ENCODE data around the gene NISCH. TPM values are rescaled to one million over a fixed set of nuclear protein-coding genes. Genes with fewer than 3 reads are reported as not detected.

Gene NISCH
- polyA plus RNA-seq (48.1 to 65.6 TPM (median 48.4 TPM) in 3 replicates), polyA minus RNA-seq (70.4 to 85.5 TPM (median 83.1 TPM) in 3 replicates)
- polyA plus RNA-seq (2011; ENCODE audit: low read depth) = 10.3 TPM
- 23.3 and 30.8 TPM in 2 replicates for polyA plus RNA-seq (2011; cell fraction: cytosol; rRNA removed)
- 252 and 295 TPM in 2 replicates for polyA plus RNA-seq (2011; cell fraction: nucleus; rRNA removed)
- 29.3 and 43.1 TPM in 2 replicates for polyA plus RNA-seq (2012; ENCODE audit: low replicate concordance)
- polyA minus RNA-seq (2011; cell fraction: cytosol; rRNA and poly(A)+ RNA removed) = 45.3 TPM
- 94.5 and 120 TPM in 2 replicates for polyA minus RNA-seq (2011; cell fraction: nucleus; rRNA and poly(A)+ RNA removed)

DNA sequence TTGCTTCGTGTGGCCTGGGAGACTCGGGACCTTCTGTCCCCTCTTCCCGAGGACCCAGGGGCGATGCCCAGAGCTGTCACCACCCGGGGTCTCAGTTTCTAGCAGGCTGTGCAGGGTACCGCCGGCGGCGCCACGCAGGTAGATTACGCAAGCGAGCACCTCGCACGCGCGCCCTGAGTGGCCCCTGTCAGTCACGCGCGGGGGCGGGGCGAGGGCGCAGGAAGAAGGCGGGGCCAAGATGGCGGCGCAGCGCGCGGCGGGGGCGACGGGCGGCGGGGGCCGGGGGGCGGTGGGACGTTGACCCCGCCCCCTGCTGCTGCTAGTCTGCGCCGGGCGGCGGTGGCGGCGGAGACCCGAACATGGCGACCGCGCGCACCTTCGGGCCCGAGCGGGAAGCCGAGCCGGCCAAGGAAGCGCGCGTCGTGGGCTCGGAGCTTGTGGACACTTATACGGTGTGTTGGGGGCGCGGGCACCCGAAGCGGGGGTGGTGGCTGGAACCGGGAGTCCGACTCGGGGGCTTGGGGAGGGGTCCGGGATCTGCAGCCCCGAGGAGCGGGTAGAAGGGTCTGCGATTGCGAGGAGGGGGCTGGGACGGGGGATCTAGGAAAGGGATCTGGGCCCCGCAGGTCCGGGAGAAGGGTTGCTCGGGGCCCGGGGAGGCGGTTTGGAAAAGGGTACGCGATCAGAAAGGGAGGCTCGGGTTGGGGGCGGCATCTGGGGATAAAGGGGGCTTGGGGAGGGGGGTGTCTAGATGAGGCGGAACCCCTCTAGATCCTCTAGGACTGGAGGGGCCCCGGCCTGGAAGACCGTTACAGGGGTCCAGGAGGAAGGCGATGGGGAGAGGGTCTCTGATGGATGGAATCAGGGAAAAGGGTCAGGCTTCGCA is at the start of gene NISCH:
NISCH (plus strand) TSS at position 322 of the 886 bp plus-strand sequence; CDS start at position 360, 38 bp downstream.
- H3K9ac ChIP-seq (ENCODE audit: control insufficient read depth, extremely low read depth, insufficient read depth, low read length) = peak within 1 kb of the TSS; percentile 84
- peak within 1 kb of the TSS; percentile 69 for H2AFZ ChIP-seq (ENCODE audit: control insufficient read depth, low read length)
- no peaks in the 10 kb centered on the region for H3K9me1 ChIP-seq (ENCODE audit: control insufficient read depth, extremely low read depth, insufficient read depth, low read length)
- no peak for TF ChIP-seq EZH2 (IDR thresholded peaks at IDR 0.05; ENCODE audit: low read length)
- TF ChIP-seq, protein P1, sequence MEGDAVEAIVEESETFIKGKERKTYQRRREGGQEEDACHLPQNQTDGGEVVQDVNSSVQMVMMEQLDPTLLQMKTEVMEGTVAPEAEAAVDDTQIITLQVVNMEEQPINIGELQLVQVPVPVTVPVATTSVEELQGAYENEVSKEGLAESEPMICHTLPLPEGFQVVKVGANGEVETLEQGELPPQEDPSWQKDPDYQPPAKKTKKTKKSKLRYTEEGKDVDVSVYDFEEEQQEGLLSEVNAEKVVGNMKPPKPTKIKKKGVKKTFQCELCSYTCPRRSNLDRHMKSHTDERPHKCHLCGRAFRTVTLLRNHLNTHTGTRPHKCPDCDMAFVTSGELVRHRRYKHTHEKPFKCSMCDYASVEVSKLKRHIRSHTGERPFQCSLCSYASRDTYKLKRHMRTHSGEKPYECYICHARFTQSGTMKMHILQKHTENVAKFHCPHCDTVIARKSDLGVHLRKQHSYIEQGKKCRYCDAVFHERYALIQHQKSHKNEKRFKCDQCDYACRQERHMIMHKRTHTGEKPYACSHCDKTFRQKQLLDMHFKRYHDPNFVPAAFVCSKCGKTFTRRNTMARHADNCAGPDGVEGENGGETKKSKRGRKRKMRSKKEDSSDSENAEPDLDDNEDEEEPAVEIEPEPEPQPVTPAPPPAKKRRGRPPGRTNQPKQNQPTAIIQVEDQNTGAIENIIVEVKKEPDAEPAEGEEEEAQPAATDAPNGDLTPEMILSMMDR (optimal IDR thresholded peaks at IDR 0.05 in 1 of 3, IDR thresholded peaks at IDR 0.05 in 1 of 3, conservative IDR thresholded peaks at IDR 0.05 in 1 of 3; ENCODE audit: extremely low read depth in 1 of 3, insufficient read depth in 2 of 3, low read length in 3 of 3) = no peak
- peaks cover 10 to 17% of the 10 kb centered on the region in 2 experiments for H3K36me3 ChIP-seq (ENCODE audit: control insufficient read depth in 2 of 2, extremely low read depth in 1 of 2, insufficient read depth in 2 of 2, low read length in 2 of 2)
- H3K4me1 ChIP-seq (ENCODE audit: control insufficient read depth, extremely low read depth, insufficient read depth, low read length) = peaks cover 36% of the 10 kb centered on the region
- H3K9me3 ChIP-seq (ENCODE audit: control insufficient read depth, low read depth, low read length) = no peaks in the 10 kb centered on the region
- H3K27me3 ChIP-seq (ENCODE audit: control insufficient read depth, extremely low read depth, insufficient read depth, low read length) = no peaks in the 10 kb centered on the region
- peaks cover 36% of the 10 kb centered on the region for H3K79me2 ChIP-seq (ENCODE audit: control insufficient read depth, insufficient read depth, low read length)
- H3K4me3 ChIP-seq (ENCODE audit: control insufficient read depth in 2 of 3, extremely low read depth in 1 of 3, insufficient read depth in 2 of 3, low read depth in 1 of 3, low read length in 3 of 3) = peak within 1 kb of the TSS; percentile 70 to 76 (median 72)
- peaks cover 15% of the 10 kb centered on the region for H4K20me1 ChIP-seq (ENCODE audit: control insufficient read depth, extremely low read depth, insufficient read depth, low read length)
- DNase-seq (ENCODE audit: low read depth, low spot score) = no peak
- peak within 1 kb of the TSS; percentile 50 for H3K27ac ChIP-seq (ENCODE audit: control insufficient read depth, insufficient read depth, low read length)
- dilution Hi-C loops (cut with MboI; ENCODE audit: extremely low pct_ligation_motif_present, low sequenced_read_pairs) = no loop called here
- FAIRE-seq = peak; percentile 44
- peak within 1 kb of the TSS; percentile 86 for H3K4me2 ChIP-seq (ENCODE audit: control insufficient read depth, extremely low read depth, insufficient read depth, low read depth, low read length)

DNA sequence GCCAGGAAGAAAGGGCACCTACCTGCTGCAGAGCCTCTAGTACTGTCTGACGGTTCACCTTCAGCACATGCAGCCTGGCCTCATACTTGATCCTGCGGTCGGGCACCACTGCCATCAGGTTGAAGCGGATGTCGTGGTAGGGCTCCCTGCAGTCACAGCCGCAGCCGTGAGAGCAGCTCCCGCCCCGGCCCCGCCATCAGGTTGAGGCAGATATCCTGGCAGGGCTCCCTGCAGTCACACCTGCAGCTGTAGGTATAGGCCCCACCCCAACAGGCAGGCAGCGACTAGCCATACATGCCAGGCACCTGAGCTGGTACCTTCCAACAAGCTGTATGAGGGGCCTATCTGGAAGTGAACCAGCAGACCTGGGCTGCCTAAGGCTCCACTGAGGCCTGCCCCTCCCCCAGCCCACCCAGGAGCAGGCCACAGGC is 49.2 kb upstream of the NISCH start:
- dilution Hi-C loops (cut with MboI; ENCODE audit: extremely low pct_ligation_motif_present, low sequenced_read_pairs) = no loop called here
- no peak for TF ChIP-seq EZH2 (IDR thresholded peaks at IDR 0.05; ENCODE audit: low read length)
- TF ChIP-seq, protein P1 (optimal IDR thresholded peaks at IDR 0.05 in 1 of 3, IDR thresholded peaks at IDR 0.05 in 1 of 3, conservative IDR thresholded peaks at IDR 0.05 in 1 of 3; ENCODE audit: extremely low read depth in 1 of 3, insufficient read depth in 2 of 3, low read length in 3 of 3) = no peak
- peaks cover 32% of the 10 kb centered on the region for H3K79me2 ChIP-seq (ENCODE audit: control insufficient read depth, insufficient read depth, low read length)
- peaks cover 60% of the 10 kb centered on the region for H3K4me1 ChIP-seq (ENCODE audit: control insufficient read depth, extremely low read depth, insufficient read depth, low read length)
- no peaks in the 10 kb centered on the region for H4K20me1 ChIP-seq (ENCODE audit: control insufficient read depth, extremely low read depth, insufficient read depth, low read length)
- FAIRE-seq = peak; percentile 98
- H3K36me3 ChIP-seq (ENCODE audit: control insufficient read depth in 2 of 2, extremely low read depth in 1 of 2, insufficient read depth in 2 of 2, low read length in 2 of 2) = peaks cover 37 to 60% of the 10 kb centered on the region in 2 experiments
- peak; percentile 100 for DNase-seq (ENCODE audit: low read depth, low spot score)
- peaks cover 3% of the 10 kb centered on the region for H3K9me1 ChIP-seq (ENCODE audit: control insufficient read depth, extremely low read depth, insufficient read depth, low read length)
- H3K27me3 ChIP-seq (ENCODE audit: control insufficient read depth, extremely low read depth, insufficient read depth, low read length) = no peaks in the 10 kb centered on the region
- peak overlapping the region; percentile 11 to 38 (median 29) for H3K4me3 ChIP-seq (ENCODE audit: control insufficient read depth in 2 of 3, extremely low read depth in 1 of 3, insufficient read depth in 2 of 3, low read depth in 1 of 3, low read length in 3 of 3)
- H3K9me3 ChIP-seq (ENCODE audit: control insufficient read depth, low read depth, low read length) = no peaks in the 10 kb centered on the region
- H2AFZ ChIP-seq (ENCODE audit: control insufficient read depth, low read length) = no peak overlapping the region
- H3K9ac ChIP-seq (ENCODE audit: control insufficient read depth, extremely low read depth, insufficient read depth, low read length) = peak overlapping the region; percentile 80
- H3K27ac ChIP-seq (ENCODE audit: control insufficient read depth, insufficient read depth, low read length) = peak overlapping the region; percentile 92
- peak overlapping the region; percentile 95 for H3K4me2 ChIP-seq (ENCODE audit: control insufficient read depth, extremely low read depth, insufficient read depth, low read depth, low read length)
